A549 (cell line): ENCODE results near the gene HLTF. TPM values are rescaled to one million over a fixed set of nuclear protein-coding genes. Genes with fewer than 3 reads are reported as not detected.

ENCODE experiments used
- ATAC-seq, 2 experiments: fragments of 200-7000 bp in 1 of 2; fragments of >200 bp in 1 of 2; cut with Nextera tagmentation in 1 of 2; cut with Tn5 transposase in 1 of 2; 3 replicates each; pipeline versions ENCODE4 v1.8.0 to v1.9.1; 2018 to 2020; ENCODE audit warnings: mild to moderate bottlenecking in 1 of 2, moderate library complexity in 1 of 2
- CTCF ChIA-PET: fragments of 300-600 bp; sonication (Branson Sonifier 250); formaldehyde crosslinking; extraction: SDS; loops from one replicate; lab custom pipeline; 2021; ENCODE audit warnings: antibody characterized with exemption, inconsistent platforms; lab: Yijun Ruan, JAX
- POLR2A ChIA-PET: fragments of 350-600 bp; formaldehyde crosslinking; extraction: SDS; loops from one replicate; lab custom pipeline; 2021; ENCODE audit warnings: antibody characterized with exemption, inconsistent platforms; lab: Yijun Ruan, JAX
- DNase-seq, 2 experiments: peaks; one replicate each; pipeline versions ENCODE4 v3.0.0 to v3.0.0-alpha.2; 2011 to 2016; ENCODE audit warnings: low read depth in 1 of 2, low spot score in 1 of 2
- FAIRE-seq: peaks from 2 replicates; lab custom pipeline; 2011; peaks lifted over from hg19 to GRCh38; lab: Jason Lieb, UNC
- H3K27ac ChIP-seq, 2 experiments: fragments of >200 bp; sonication (Bioruptor Twin); formaldehyde crosslinking; 3 replicates each; pipeline ENCODE4 v1.5.1; 2016 to 2017
- H3K4me1 ChIP-seq: fragments of >200 bp; sonication (Bioruptor Twin); formaldehyde crosslinking; 3 replicates; pipeline ENCODE4 v1.6.1; 2016
- H3K4me2 ChIP-seq: fragments of >200 bp; sonication (Bioruptor Twin); formaldehyde crosslinking; 3 replicates; pipeline ENCODE4 v1.6.1; 2016
- H3K4me3 ChIP-seq: fragments of >200 bp; sonication (Bioruptor Twin); formaldehyde crosslinking; 3 replicates; pipeline ENCODE4 v1.5.1; 2016
- H3K9me3 ChIP-seq: fragments of >200 bp; sonication (Bioruptor Twin); formaldehyde crosslinking; 3 replicates; pipeline ENCODE4 v1.6.1; 2016
- CBX8 ChIP-seq: fragments of 200-600 bp; sonication (generic); IDR thresholded peaks from 2 replicates; pipeline ENCODE4 v1.6.1; 2016
- CEBPB ChIP-seq, 2 experiments: fragments of >200 bp in 1 of 2; sonication (Bioruptor Twin) in 1 of 2; formaldehyde crosslinking in 1 of 2; IDR thresholded peaks; 2 replicates each; pipeline ENCODE4 v1.6.1; 2012 to 2016
- GATA3 ChIP-seq: IDR thresholded peaks from 2 replicates; pipeline ENCODE4 v1.6.1; 2012; ENCODE audit warnings: borderline replicate concordance
- HEYL ChIP-seq: fragments of 250-450 bp; sonication (Bioruptor Pico); IDR thresholded peaks from 2 replicates; pipeline ENCODE4 v1.8.0; 2021; ENCODE audit warnings: mild to moderate bottlenecking, moderate library complexity
- MAZ ChIP-seq: fragments of 150-350 bp; IDR thresholded peaks from 2 replicates; pipeline ENCODE4 v1.6.1; 2014; ENCODE audit warnings: antibody characterized with exemption, low read depth, low read length, borderline replicate concordance
- NFE2L2 ChIP-seq: fragments of 150-350 bp; conservative IDR thresholded peaks from 2 replicates; pipeline ENCODE4 v1.6.1; 2014; ENCODE audit warnings: low read length
- PHF8 ChIP-seq: fragments of 200-600 bp; sonication (generic); IDR thresholded peaks from 2 replicates; pipeline ENCODE4 v1.6.1; 2016; ENCODE audit warnings: low read depth, mild to moderate bottlenecking, antibody characterized with exemption, moderate library complexity, borderline replicate concordance
- POLR2A ChIP-seq: IDR thresholded peaks from 2 replicates; pipeline ENCODE4 v1.6.1; 2012; ENCODE audit warnings: mild to moderate bottlenecking, low read length
- RAD21 ChIP-seq, 2 experiments: fragments of >200 bp in 1 of 2; sonication (Bioruptor Twin) in 1 of 2; formaldehyde crosslinking in 1 of 2; IDR thresholded peaks in 1 of 2; conservative IDR thresholded peaks in 1 of 2; 2 replicates in 1 of 2; 3 replicates in 1 of 2; pipeline ENCODE4 v1.6.1; 2012 to 2018; ENCODE audit warnings: inconsistent platforms in 1 of 2
- RARB ChIP-seq: fragments of 250-450 bp; sonication (Bioruptor Pico); IDR thresholded peaks from 2 replicates; pipeline ENCODE4 v1.8.0; 2021; ENCODE audit warnings: mild to moderate bottlenecking, moderate library complexity
- RCOR1 ChIP-seq: fragments of 150-350 bp; IDR thresholded peaks from 2 replicates; pipeline ENCODE4 v1.6.1; 2014; ENCODE audit warnings: antibody characterized with exemption, low read length, low read depth
- REST ChIP-seq: fragments of 200-600 bp; sonication (generic); IDR thresholded peaks from 2 replicates; pipeline ENCODE4 v1.6.1; 2016; ENCODE audit warnings: antibody characterized with exemption, mild to moderate bottlenecking, moderate library complexity
- SREBF2 ChIP-seq: fragments of 450-650 bp; IDR thresholded peaks from 2 replicates; pipeline ENCODE4 v1.6.1; 2014; ENCODE audit warnings: mild to moderate bottlenecking, moderate library complexity
- USF2 ChIP-seq: fragments of 450-650 bp; IDR thresholded peaks from 2 replicates; pipeline ENCODE4 v1.6.1; 2014; ENCODE audit warnings: antibody characterized with exemption
- ZC3H11A ChIP-seq: fragments of 450-650 bp; IDR thresholded peaks from 2 replicates; pipeline ENCODE4 v1.6.1; 2014; ENCODE audit warnings: antibody characterized with exemption, mild to moderate bottlenecking
- WGBS: methylation state at CpG from one replicate; pipeline ENCODE4 v1.1.6; 2017; ENCODE audit errors: missing lambda C conversion rate; 5-methylcytosine and 5-hydroxymethylcytosine counted together
- polyA plus RNA-seq, 4 experiments: library from polyadenylated mRNA; depleted of rRNA in 3 of 4; stranded (reverse); fragments of >200 nt; fragmentation: RNase III in 1 of 4; extraction: RNeasy Plus Mini Kit Qiagen cat#74134 plus additional on column Dnase treatment in 1 of 4; gene quantifications; 2 replicates in 3 of 4; 3 replicates in 1 of 4; pipeline ENCODE4 v1.2.3, GENCODE V29; 2011 to 2017
- TF ChIP-seq, protein P1 (sequence below): IDR thresholded peaks from 2 replicates; pipeline ENCODE4 v1.6.1; 2012
- TF ChIP-seq, protein P2 (sequence below): IDR thresholded peaks from 2 replicates; pipeline ENCODE4 v1.6.1; 2012; ENCODE audit warnings: low read depth, borderline replicate concordance
- TF ChIP-seq, protein P3 (sequence below): fragments of >200 bp; sonication (Bioruptor Twin); formaldehyde crosslinking; IDR thresholded peaks from 3 replicates; pipeline ENCODE4 v1.5.1; 2016

Gene HLTF
- polyA plus RNA-seq, 2 of the 4 experiments (the other 2 are of a cell fraction), result 26.7 to 61.6 TPM

GRCh38 chr3:149011676-149012075 lies 74.7 kb downstream of the HLTF start (continued):
- TF ChIP-seq REST (no peak), RARB (CRISPR knock-in tag) (no peak), NFE2L2 (no peak)

DNA sequence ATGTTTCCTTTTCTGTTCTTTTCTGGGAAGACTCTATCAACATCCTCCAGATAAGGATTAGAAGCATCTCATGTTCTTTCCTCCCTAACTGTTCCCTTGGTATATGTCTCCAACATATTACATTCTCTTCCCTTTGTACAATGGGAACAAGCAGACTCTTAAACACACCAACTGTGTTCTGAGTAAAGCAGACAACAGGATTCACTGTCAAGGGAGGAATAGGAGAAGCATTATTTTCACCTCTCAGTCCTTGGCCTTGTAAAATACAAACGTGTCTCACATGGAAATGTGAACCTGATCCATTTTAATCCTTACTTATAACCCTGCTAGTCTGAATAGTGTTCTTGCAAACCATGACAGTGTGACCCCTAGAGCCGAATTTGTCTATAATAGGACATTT lies 75.4 kb downstream of the HLTF start:
- H3K4me1 ChIP-seq, result no peaks in the 10 kb centered on the region
- CTCF ChIA-PET, result no interaction called here
- no peak overlapping the region for H3K27ac ChIP-seq
- H3K4me2 ChIP-seq, result no peak overlapping the region
- WGBS, result 54% methylated on average over 2 of the region's 2 CpGs
- no peaks in the 10 kb centered on the region for H3K9me3 ChIP-seq
- POLR2A ChIA-PET, result no interaction called here
- FAIRE-seq, result no peak
- no peak for DNase-seq
- no peak overlapping the region for H3K4me3 ChIP-seq
- ATAC-seq, result no peak
- TF ChIP-seq CBX8 (no peak), ZC3H11A (no peak), GATA3 (no peak), RAD21 (conservative IDR thresholded peaks at IDR 0.05 in 1 of 2, IDR thresholded peaks at IDR 0.05 in 1 of 2) (no peak), POLR2A (no peak), HEYL (CRISPR knock-in tag) (no peak), CEBPB (IDR thresholded peaks at IDR 0.05) (no peak), PHF8 (no peak), SREBF2 (no peak), MAZ (no peak), USF2 (no peak), RCOR1 (no peak)
- TF ChIP-seq, protein P1, sequence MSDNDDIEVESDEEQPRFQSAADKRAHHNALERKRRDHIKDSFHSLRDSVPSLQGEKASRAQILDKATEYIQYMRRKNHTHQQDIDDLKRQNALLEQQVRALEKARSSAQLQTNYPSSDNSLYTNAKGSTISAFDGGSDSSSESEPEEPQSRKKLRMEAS, result no peak
- TF ChIP-seq, protein P2, sequence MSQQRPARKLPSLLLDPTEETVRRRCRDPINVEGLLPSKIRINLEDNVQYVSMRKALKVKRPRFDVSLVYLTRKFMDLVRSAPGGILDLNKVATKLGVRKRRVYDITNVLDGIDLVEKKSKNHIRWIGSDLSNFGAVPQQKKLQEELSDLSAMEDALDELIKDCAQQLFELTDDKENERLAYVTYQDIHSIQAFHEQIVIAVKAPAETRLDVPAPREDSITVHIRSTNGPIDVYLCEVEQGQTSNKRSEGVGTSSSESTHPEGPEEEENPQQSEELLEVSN, result no peak
- TF ChIP-seq, protein P3, sequence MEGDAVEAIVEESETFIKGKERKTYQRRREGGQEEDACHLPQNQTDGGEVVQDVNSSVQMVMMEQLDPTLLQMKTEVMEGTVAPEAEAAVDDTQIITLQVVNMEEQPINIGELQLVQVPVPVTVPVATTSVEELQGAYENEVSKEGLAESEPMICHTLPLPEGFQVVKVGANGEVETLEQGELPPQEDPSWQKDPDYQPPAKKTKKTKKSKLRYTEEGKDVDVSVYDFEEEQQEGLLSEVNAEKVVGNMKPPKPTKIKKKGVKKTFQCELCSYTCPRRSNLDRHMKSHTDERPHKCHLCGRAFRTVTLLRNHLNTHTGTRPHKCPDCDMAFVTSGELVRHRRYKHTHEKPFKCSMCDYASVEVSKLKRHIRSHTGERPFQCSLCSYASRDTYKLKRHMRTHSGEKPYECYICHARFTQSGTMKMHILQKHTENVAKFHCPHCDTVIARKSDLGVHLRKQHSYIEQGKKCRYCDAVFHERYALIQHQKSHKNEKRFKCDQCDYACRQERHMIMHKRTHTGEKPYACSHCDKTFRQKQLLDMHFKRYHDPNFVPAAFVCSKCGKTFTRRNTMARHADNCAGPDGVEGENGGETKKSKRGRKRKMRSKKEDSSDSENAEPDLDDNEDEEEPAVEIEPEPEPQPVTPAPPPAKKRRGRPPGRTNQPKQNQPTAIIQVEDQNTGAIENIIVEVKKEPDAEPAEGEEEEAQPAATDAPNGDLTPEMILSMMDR, result no peak

GRCh38 chr3:149010504-149010951 lies 75.8 kb downstream of the HLTF start:
- Histone ChIP-seq H3K27ac (no peak overlapping the region), H3K4me2 (no peak overlapping the region), H3K4me1 (no peaks in the 10 kb centered on the region), H3K4me3 (no peak overlapping the region)
- FAIRE-seq, result no peak
- TF ChIP-seq, protein P1, result no peak
- TF ChIP-seq, all 56 proteins: peak for 0
- WGBS, result 83% methylated on average over 6 of the region's 6 CpGs
- ATAC-seq, result no peak
- CTCF ChIA-PET, result no interaction called here
- POLR2A ChIA-PET, result no interaction called here
- no peaks in the 10 kb centered on the region for H3K9me3 ChIP-seq
- DNase-seq, result no peak
